Measurements from ENCODE around the gene FAM131C.

Gene FAM131C

GRCh38 chr1:16115468-16115983 is 42.1 kb upstream of the FAM131C start:
- Histone ChIP-seq H3K9me3 (no peaks in the 10 kb centered on the region), H3K36me3 (no peaks in the 10 kb centered on the region), H3K27me3 (no peaks in the 10 kb centered on the region), H3K4me1 (no peaks in the 10 kb centered on the region), H3K4me3 (ENCODE audit: low read depth, low read length) (no peak overlapping the region)
- DNase-seq: no peak
- TF ChIP-seq, protein P1, sequence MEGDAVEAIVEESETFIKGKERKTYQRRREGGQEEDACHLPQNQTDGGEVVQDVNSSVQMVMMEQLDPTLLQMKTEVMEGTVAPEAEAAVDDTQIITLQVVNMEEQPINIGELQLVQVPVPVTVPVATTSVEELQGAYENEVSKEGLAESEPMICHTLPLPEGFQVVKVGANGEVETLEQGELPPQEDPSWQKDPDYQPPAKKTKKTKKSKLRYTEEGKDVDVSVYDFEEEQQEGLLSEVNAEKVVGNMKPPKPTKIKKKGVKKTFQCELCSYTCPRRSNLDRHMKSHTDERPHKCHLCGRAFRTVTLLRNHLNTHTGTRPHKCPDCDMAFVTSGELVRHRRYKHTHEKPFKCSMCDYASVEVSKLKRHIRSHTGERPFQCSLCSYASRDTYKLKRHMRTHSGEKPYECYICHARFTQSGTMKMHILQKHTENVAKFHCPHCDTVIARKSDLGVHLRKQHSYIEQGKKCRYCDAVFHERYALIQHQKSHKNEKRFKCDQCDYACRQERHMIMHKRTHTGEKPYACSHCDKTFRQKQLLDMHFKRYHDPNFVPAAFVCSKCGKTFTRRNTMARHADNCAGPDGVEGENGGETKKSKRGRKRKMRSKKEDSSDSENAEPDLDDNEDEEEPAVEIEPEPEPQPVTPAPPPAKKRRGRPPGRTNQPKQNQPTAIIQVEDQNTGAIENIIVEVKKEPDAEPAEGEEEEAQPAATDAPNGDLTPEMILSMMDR (IDR thresholded peaks at IDR 0.05; ENCODE audit: low read depth, low read length): no peak

DNA sequence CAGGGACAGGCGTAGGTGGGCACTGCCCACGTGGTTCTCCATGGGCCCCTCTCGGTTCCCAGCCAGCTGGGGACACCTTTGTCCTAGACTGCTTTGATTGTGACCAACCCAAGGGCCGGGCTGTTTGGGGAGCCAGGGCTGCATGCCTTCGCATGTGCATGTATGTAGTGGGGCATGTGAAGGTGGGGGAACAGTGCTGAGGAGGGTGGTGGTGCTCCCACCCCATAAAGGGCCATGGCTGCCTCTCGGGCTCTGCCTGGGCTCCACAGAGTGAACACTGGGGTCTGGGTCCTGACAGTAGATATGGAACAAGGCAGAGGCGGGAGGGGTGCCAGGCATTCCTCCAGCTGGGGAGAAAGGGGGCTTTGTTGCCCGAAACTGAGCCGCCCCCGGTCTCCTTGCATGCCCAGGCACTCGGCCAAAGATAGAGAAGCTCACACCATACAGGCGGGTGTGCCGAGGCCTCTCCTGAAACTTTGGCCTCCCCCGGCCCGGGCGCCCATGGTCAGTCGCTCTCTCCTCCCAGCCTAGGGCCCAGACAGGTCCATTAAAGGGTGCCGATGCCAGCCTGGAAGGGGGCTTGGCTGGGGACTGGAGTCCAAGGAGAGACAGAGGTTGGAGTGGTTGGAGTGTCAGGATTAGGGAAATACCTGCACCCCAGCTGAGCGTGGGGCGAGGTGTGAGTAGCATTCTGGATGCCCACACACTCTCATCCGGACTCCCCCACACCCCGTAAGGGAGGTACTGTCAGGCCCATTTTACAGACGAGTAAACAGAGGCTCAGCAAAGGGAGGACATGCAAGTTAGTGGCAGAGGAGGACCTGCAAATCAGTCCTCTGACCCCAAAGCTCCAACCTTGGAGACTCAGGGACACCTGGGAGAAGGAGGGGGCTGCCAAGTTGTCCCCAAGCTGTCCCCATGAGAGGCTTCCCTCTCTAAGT is 41.3 kb upstream of the FAM131C start:
- TF ChIP-seq, protein P1 (IDR thresholded peaks at IDR 0.05; ENCODE audit: low read depth, low read length): no peak
- H3K4me3 ChIP-seq (ENCODE audit: low read depth, low read length): no peak overlapping the region
- H3K27me3 ChIP-seq: no peaks in the 10 kb centered on the region
- DNase-seq: no peak
- H3K9me3 ChIP-seq: no peaks in the 10 kb centered on the region
- H3K36me3 ChIP-seq: no peaks in the 10 kb centered on the region
- H3K4me1 ChIP-seq: no peaks in the 10 kb centered on the region

- Histone ChIP-seq H3K9me3 (no peaks in the 10 kb centered on the region), H3K36me3 (no peaks in the 10 kb centered on the region), H3K4me3 (ENCODE audit: low read depth, low read length) (no peak overlapping the region), H3K27me3 (no peaks in the 10 kb centered on the region), H3K4me1 (no peaks in the 10 kb centered on the region)
- TF ChIP-seq, protein P1 (IDR thresholded peaks at IDR 0.05; ENCODE audit: low read depth, low read length): no peak
- DNase-seq: no peak
Measured at GRCh38 chr1:16112596-16113555, 39.4 kb upstream of the FAM131C start.

DNA sequence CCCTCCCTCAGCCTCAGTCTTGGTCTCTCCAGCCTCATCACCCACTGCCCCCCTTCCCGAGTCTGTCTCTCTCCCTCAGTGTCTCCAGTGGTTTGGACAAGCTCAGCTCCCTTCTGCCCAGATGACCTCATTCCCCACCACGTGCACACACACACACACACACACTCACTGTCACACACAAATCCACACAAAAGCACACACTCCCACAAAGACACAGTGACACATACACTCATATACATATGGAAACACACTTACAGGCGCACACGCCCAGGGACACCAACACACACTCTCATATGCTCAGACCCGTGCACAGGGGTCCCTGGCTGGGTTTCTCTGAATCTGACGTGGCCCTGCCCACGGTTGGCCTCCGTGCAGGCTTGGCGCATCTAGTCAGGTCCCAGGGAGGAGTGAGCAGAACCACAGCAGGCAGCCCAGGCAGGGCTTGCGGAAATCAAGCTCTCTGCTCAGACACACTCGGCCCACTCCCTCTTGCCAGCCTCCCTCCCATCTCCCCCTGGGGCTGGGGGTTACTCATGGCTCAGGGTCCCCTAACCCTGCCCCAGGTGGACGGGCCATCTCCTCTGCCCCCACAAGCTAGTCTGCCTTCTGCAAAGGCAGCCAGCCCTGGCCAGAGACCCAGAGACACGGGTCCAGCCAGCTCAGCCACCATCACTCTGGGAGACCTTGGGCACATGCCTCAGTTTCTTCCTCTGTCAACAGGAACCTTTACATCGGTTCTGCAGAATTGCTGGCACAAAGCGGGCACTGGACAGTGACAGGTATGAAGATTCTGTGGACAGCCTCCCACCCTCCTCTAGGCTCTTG is 38.5 kb upstream of the FAM131C start:
- Histone ChIP-seq H3K4me1 (no peaks in the 10 kb centered on the region), H3K27me3 (no peaks in the 10 kb centered on the region), H3K36me3 (no peaks in the 10 kb centered on the region), H3K9me3 (no peaks in the 10 kb centered on the region), H3K4me3 (ENCODE audit: low read depth, low read length) (no peak overlapping the region)
- no peak for DNase-seq
- TF ChIP-seq, protein P1 (IDR thresholded peaks at IDR 0.05; ENCODE audit: low read depth, low read length): no peak

GRCh38 chr1:16110884-16111283 is 37.4 kb upstream of the FAM131C start:
- Histone ChIP-seq H3K9me3 (no peaks in the 10 kb centered on the region), H3K4me3 (ENCODE audit: low read depth, low read length) (no peak overlapping the region), H3K4me1 (no peaks in the 10 kb centered on the region), H3K27me3 (no peaks in the 10 kb centered on the region), H3K36me3 (no peaks in the 10 kb centered on the region)
- TF ChIP-seq, protein P1 (IDR thresholded peaks at IDR 0.05; ENCODE audit: low read depth, low read length): no peak
- no peak for DNase-seq
